AG09309 (cell line): ENCODE results near the gene POLK.

Source experiments
- DNase-seq: peaks from one replicate; pipeline ENCODE4 v3.0.0-alpha.2; 2010; ENCODE audit warnings: low read depth
- H3K4me3 ChIP-seq: 2 replicates; pipeline ENCODE4 v1.5.1; 2011; ENCODE audit warnings: mild to moderate bottlenecking, low read depth, low read length, moderate library complexity; ENCODE audit not compliant: control insufficient read depth
- CTCF ChIP-seq: IDR thresholded peaks from 2 replicates; pipeline ENCODE4 v1.5.1; 2011; ENCODE audit warnings: mild to moderate bottlenecking, low read depth, low read length, inconsistent platforms; ENCODE audit not compliant: insufficient read depth, control insufficient read depth; ENCODE audit errors: missing control alignments

Gene POLK

DNA sequence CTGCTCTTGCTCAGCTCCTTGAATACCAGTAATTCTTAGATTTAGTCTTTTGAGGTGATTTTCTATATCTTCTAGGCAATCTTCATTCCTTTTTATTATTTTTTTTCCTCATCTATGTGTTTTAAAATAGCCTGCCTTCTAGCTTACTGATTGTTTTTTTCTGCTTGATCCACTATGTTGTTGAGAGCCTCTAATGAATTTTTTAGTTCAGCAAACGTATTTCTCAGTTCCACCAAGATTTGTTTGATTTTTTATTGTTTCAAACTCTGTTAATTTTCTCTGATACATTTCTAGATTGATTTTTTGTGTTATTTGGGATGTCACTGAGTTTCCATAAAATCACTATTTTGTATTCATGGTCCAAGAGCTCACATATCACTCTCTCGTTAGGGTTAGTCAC, 9.5 kb downstream of the POLK start:
- H3K4me3 ChIP-seq, result no peak overlapping the region
- no peak for TF ChIP-seq CTCF
- DNase-seq, result no peak

DNA sequence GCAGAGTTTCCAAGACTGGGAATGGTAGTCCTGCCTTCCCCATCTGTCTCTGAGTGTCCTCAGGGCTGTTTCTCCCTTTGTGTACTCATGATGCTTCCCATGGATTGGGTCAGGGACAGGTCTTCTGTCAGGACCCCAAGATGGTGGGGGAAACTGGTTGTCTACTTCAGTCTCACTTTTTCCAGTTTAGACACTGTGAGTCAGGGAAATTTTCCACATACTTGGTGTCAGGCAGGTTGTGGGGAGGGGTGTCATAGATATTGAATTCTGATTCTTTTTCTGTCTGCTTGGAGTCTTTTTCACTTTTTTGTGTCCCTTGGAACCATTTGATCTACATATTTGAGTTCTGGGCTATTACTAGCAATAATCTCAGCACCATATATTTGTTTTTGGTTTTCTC, 10.3 kb downstream of the POLK start:
- TF ChIP-seq CTCF, result no peak
- no peak overlapping the region for H3K4me3 ChIP-seq

GRCh38 chr5:75522542-75522941, 10.9 kb downstream of the POLK start:
- no peak for TF ChIP-seq CTCF
- DNase-seq, result no peak
- H3K4me3 ChIP-seq, result no peak overlapping the region

More for the DNA sequence above, 10.3 kb downstream of the POLK start:
- DNase-seq, result no peak

- no peak for TF ChIP-seq CTCF
- no peak overlapping the region for H3K4me3 ChIP-seq
- DNase-seq, result no peak
Observed at GRCh38 chr5:75523275-75523674, 11.6 kb downstream of the POLK start.

GRCh38 chr5:75524071-75524470, 12.4 kb downstream of the POLK start:
- H3K4me3 ChIP-seq, result no peak overlapping the region
- DNase-seq, result no peak
- no peak for TF ChIP-seq CTCF

- no peak overlapping the region for H3K4me3 ChIP-seq
- no peak for TF ChIP-seq CTCF
- no peak for DNase-seq
Observed at GRCh38 chr5:75524591-75524990, 12.9 kb downstream of the POLK start.

GRCh38 chr5:75525344-75525743, 13.7 kb downstream of the POLK start:
- no peak overlapping the region for H3K4me3 ChIP-seq
- no peak for DNase-seq
- TF ChIP-seq CTCF, result no peak
